Measurements from ENCODE around the gene CEACAM19. TPM values are rescaled to one million over a fixed set of nuclear protein-coding genes. Genes with fewer than 3 reads are reported as not detected.

Gene CEACAM19
- total RNA-seq, 1 donor from 2014 or later: 7.7 TPM

- ATAC-seq (no peak), DNase-seq (no peak)
Observed at GRCh38 chr19:44701228-44701627, 29.9 kb downstream of the CEACAM19 start.

DNA sequence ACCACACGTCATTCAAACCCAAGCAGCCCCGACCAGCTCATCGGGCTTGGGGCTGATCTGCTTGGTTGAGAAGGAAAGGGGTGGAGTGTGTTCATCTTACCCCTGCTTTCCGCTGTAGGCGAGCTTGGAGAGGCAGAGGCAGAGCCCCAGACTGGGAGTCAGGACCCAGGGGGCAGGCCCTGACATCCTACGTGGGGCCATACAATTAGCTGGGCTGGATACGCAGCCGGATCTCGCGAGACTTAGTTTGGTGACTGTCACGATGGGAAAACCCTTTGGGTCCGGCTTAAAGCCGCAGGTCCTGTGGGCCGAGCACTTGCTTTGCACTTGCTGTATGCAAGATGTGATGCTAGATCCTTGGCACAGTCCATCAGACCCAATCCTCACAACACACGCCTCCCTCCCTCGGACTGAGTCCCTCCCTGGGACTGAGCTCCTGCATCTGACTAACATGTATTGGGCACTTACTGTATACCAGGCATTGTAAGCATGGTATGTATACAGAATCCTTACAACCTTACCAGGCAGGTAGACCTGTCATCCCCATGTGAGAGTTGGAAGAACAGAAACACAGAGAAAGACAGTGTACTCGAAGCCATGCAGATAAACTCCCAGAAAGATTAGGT, 31.4 kb downstream of the CEACAM19 start:
- Histone ChIP-seq H3K4me3 (no peak overlapping the region), H3K9me3 (no peaks in the 10 kb centered on the region), H3K4me1 (no peaks in the 10 kb centered on the region), H3K27ac (no peak overlapping the region), H3K36me3 (no peaks in the 10 kb centered on the region), H3K27me3 (ENCODE audit: low read depth) (peaks cover 5% of the 10 kb centered on the region)
- no peak for DNase-seq
- ATAC-seq: no peak
- intact Hi-C loops (cut with DNase I): no loop called here
- TF ChIP-seq, protein P1, sequence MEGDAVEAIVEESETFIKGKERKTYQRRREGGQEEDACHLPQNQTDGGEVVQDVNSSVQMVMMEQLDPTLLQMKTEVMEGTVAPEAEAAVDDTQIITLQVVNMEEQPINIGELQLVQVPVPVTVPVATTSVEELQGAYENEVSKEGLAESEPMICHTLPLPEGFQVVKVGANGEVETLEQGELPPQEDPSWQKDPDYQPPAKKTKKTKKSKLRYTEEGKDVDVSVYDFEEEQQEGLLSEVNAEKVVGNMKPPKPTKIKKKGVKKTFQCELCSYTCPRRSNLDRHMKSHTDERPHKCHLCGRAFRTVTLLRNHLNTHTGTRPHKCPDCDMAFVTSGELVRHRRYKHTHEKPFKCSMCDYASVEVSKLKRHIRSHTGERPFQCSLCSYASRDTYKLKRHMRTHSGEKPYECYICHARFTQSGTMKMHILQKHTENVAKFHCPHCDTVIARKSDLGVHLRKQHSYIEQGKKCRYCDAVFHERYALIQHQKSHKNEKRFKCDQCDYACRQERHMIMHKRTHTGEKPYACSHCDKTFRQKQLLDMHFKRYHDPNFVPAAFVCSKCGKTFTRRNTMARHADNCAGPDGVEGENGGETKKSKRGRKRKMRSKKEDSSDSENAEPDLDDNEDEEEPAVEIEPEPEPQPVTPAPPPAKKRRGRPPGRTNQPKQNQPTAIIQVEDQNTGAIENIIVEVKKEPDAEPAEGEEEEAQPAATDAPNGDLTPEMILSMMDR (IDR thresholded peaks at IDR 0.05): no peak

More at GRCh38 chr19:44701228-44701627, 29.9 kb downstream of the CEACAM19 start:
- peaks cover 9% of the 10 kb centered on the region for H3K4me1 ChIP-seq
- intact Hi-C loops (cut with DNase I): no loop called here
- no peak overlapping the region for H3K27ac ChIP-seq
- H3K9me3 ChIP-seq: no peaks in the 10 kb centered on the region
- TF ChIP-seq, protein P1 (IDR thresholded peaks at IDR 0.05): no peak
- H3K4me3 ChIP-seq: no peak overlapping the region
- no peaks in the 10 kb centered on the region for H3K36me3 ChIP-seq
- H3K27me3 ChIP-seq (ENCODE audit: low read depth): peaks cover 5% of the 10 kb centered on the region

DNA sequence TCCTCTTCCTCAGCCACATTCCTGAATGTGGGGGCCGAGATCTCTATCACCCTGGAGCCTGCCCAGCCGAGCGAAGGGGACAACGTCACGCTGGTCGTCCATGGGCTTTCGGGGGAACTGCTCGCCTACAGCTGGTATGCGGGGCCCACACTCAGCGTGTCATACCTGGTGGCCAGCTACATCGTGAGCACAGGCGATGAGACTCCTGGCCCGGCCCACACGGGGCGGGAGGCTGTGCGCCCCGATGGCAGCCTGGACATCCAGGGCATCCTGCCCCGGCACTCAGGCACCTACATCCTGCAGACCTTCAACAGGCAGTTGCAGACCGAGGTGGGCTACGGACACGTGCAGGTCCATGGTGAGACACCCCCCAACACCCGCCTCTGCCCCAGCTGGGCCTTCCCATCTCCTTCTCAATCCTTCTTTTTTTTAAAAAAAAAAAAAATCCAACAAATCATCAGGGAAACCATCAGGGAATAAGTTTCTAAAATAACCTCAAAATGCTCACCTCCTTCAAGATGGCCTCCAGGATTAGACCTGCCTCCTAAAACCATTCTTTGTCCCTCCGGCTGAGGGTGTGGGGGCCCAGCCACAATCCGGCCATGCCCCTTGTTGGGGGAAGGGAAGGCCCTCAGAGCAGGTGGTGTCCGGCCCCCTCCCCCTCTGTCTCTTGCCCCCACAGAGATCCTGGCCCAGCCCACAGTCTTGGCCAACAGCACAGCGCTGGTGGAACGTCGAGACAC, 32.2 kb downstream of the CEACAM19 start:
- DNase-seq (no peak), ATAC-seq (no peak)
- no peaks in the 10 kb centered on the region for H3K4me1 ChIP-seq
- H3K9me3 ChIP-seq: no peaks in the 10 kb centered on the region
- peaks cover 5% of the 10 kb centered on the region for H3K27me3 ChIP-seq (ENCODE audit: low read depth)
- intact Hi-C loops (cut with DNase I): no loop called here
- TF ChIP-seq, protein P1 (IDR thresholded peaks at IDR 0.05): no peak
- H3K4me3 ChIP-seq: no peak overlapping the region
- H3K27ac ChIP-seq: no peak overlapping the region
- no peaks in the 10 kb centered on the region for H3K36me3 ChIP-seq

GRCh38 chr19:44704982-44705381, 33.7 kb downstream of the CEACAM19 start:
- TF ChIP-seq, protein P1 (IDR thresholded peaks at IDR 0.05): no peak
- Histone ChIP-seq H3K27me3 (ENCODE audit: low read depth) (peaks cover 5% of the 10 kb centered on the region), H3K4me3 (no peak overlapping the region), H3K27ac (no peak overlapping the region), H3K4me1 (no peaks in the 10 kb centered on the region), H3K36me3 (no peaks in the 10 kb centered on the region), H3K9me3 (no peaks in the 10 kb centered on the region)
- DNase-seq (no peak), ATAC-seq (no peak)
- intact Hi-C loops (cut with DNase I): no loop called here

DNA sequence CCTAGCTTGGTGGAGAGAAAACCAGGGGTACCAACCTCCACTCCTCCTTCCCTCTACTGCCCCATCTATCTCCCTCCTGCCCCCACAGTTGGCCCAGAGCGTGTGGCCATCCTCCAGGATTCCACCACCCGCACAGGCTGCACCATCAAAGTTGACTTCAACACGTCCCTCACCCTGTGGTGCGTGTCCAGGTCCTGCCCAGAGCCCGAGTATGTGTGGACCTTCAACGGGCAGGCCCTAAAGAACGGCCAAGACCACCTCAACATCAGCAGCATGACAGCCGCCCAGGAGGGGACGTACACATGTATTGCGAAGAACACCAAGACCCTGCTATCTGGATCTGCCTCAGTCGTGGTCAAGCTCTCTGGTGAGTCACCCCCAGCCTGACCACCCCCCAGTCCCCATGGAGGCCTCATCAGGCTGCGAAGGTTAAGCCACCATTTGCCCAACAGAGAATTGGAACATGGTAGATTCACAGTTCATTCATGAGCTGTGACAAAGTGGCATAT, 34.3 kb downstream of the CEACAM19 start:
- Histone ChIP-seq H3K27me3 (ENCODE audit: low read depth) (peaks cover 5% of the 10 kb centered on the region), H3K27ac (no peak overlapping the region), H3K4me1 (no peaks in the 10 kb centered on the region), H3K36me3 (no peaks in the 10 kb centered on the region), H3K9me3 (no peaks in the 10 kb centered on the region), H3K4me3 (no peak overlapping the region)
- intact Hi-C loops (cut with DNase I): no loop called here
- DNase-seq (no peak), ATAC-seq (no peak)
- TF ChIP-seq, protein P1 (IDR thresholded peaks at IDR 0.05): no peak

Measured in lower lobe of right lung (tissue), 2 donors.